H1 (cell line): ENCODE results near the gene DCTN3. TPM values are rescaled to one million over a fixed set of nuclear protein-coding genes. Genes with fewer than 3 reads are reported as not detected.

ENCODE experiments used
- BACH1 ChIP-seq: IDR thresholded peaks from 2 replicates; pipeline ENCODE4 v1.6.1; 2012; ENCODE audit warnings: low read length, improper control_type of control experiment
- CTBP2 ChIP-seq: IDR thresholded peaks from 2 replicates; pipeline ENCODE4 v1.7.0; 2011; ENCODE audit warnings: borderline replicate concordance, mild to moderate bottlenecking, moderate library complexity, mixed read lengths, low read length; ENCODE audit not compliant: insufficient read depth, insufficient read length
- JUND ChIP-seq: IDR thresholded peaks from 2 replicates; pipeline ENCODE4 v1.6.1; 2011; ENCODE audit warnings: mild to moderate bottlenecking, improper control_type of control experiment, low read length
- KDM4A ChIP-seq: IDR thresholded peaks from one replicate; pipeline ENCODE4 v1.7.1; 2012; ENCODE audit warnings: low read depth, mild to moderate bottlenecking, moderate library complexity, low read length, inconsistent platforms; ENCODE audit not compliant: severe bottlenecking
- KDM5A ChIP-seq: fragments of 200-600 bp; IDR thresholded peaks from 2 replicates; pipeline ENCODE4 v1.7.1; 2012; ENCODE audit warnings: mild to moderate bottlenecking, low read length, inconsistent platforms, mixed read lengths
- POLR2AphosphoS5 ChIP-seq: IDR thresholded peaks from 2 replicates; pipeline ENCODE4 v1.6.1; 2011; ENCODE audit warnings: low read depth, low read length
- SP1 ChIP-seq: IDR thresholded peaks from 2 replicates; pipeline ENCODE4 v1.6.1; 2011; ENCODE audit warnings: low read depth, low read length
- TAF7 ChIP-seq: optimal IDR thresholded peaks from 2 replicates; pipeline ENCODE3; 2011; ENCODE audit warnings: low read depth, mild to moderate bottlenecking, inconsistent platforms, low read length, moderate library complexity, borderline replicate concordance
- YY1 ChIP-seq: IDR thresholded peaks from 2 replicates; pipeline ENCODE4 v1.6.1; 2011; ENCODE audit warnings: low read depth, mild to moderate bottlenecking, low read length
- polyA plus RNA-seq, 7 experiments: library from polyadenylated mRNA; depleted of rRNA in 3 of 7; stranded (reverse) in 5 of 7; unstranded in 2 of 7; fragments of >200 nt in 5 of 7; fragments of 200-250 nt in 2 of 7; gene quantifications; 1 replicate in 5 of 7; 2 replicates in 1 of 7; 4 replicates in 1 of 7; pipeline versions ENCODE4 v1.2.1 to v1.2.3, GENCODE V29; 2011 to 2013; ENCODE audit warnings: missing spikeins in 2 of 7, mixed read lengths in 2 of 7
- total RNA-seq: library from RNA; stranded (reverse); fragmentation: NEBNext Ultra II Directional; extraction: Animal tissue kit (Norgen Biotek cat#: 25700); gene quantifications from 2 replicates; pipeline ENCODE4 v1.2.1, GENCODE V29; 2021
- TF ChIP-seq, protein P1 (sequence below): fragments of 300-600 bp; sonication (generic); IDR thresholded peaks from 2 replicates; pipeline ENCODE4 v1.7.1; 2012; ENCODE audit warnings: low read length, moderate library complexity, mild to moderate bottlenecking, inconsistent platforms; ENCODE audit not compliant: insufficient replicate concordance

The DCTN3 gene
- total and polyA plus RNA-seq, 2 of the 8 experiments (the other 6 are each of a cell fraction or from before 2014, with no cell fraction given): 25.6 to 39.2 TPM

- TF ChIP-seq, protein P1, sequence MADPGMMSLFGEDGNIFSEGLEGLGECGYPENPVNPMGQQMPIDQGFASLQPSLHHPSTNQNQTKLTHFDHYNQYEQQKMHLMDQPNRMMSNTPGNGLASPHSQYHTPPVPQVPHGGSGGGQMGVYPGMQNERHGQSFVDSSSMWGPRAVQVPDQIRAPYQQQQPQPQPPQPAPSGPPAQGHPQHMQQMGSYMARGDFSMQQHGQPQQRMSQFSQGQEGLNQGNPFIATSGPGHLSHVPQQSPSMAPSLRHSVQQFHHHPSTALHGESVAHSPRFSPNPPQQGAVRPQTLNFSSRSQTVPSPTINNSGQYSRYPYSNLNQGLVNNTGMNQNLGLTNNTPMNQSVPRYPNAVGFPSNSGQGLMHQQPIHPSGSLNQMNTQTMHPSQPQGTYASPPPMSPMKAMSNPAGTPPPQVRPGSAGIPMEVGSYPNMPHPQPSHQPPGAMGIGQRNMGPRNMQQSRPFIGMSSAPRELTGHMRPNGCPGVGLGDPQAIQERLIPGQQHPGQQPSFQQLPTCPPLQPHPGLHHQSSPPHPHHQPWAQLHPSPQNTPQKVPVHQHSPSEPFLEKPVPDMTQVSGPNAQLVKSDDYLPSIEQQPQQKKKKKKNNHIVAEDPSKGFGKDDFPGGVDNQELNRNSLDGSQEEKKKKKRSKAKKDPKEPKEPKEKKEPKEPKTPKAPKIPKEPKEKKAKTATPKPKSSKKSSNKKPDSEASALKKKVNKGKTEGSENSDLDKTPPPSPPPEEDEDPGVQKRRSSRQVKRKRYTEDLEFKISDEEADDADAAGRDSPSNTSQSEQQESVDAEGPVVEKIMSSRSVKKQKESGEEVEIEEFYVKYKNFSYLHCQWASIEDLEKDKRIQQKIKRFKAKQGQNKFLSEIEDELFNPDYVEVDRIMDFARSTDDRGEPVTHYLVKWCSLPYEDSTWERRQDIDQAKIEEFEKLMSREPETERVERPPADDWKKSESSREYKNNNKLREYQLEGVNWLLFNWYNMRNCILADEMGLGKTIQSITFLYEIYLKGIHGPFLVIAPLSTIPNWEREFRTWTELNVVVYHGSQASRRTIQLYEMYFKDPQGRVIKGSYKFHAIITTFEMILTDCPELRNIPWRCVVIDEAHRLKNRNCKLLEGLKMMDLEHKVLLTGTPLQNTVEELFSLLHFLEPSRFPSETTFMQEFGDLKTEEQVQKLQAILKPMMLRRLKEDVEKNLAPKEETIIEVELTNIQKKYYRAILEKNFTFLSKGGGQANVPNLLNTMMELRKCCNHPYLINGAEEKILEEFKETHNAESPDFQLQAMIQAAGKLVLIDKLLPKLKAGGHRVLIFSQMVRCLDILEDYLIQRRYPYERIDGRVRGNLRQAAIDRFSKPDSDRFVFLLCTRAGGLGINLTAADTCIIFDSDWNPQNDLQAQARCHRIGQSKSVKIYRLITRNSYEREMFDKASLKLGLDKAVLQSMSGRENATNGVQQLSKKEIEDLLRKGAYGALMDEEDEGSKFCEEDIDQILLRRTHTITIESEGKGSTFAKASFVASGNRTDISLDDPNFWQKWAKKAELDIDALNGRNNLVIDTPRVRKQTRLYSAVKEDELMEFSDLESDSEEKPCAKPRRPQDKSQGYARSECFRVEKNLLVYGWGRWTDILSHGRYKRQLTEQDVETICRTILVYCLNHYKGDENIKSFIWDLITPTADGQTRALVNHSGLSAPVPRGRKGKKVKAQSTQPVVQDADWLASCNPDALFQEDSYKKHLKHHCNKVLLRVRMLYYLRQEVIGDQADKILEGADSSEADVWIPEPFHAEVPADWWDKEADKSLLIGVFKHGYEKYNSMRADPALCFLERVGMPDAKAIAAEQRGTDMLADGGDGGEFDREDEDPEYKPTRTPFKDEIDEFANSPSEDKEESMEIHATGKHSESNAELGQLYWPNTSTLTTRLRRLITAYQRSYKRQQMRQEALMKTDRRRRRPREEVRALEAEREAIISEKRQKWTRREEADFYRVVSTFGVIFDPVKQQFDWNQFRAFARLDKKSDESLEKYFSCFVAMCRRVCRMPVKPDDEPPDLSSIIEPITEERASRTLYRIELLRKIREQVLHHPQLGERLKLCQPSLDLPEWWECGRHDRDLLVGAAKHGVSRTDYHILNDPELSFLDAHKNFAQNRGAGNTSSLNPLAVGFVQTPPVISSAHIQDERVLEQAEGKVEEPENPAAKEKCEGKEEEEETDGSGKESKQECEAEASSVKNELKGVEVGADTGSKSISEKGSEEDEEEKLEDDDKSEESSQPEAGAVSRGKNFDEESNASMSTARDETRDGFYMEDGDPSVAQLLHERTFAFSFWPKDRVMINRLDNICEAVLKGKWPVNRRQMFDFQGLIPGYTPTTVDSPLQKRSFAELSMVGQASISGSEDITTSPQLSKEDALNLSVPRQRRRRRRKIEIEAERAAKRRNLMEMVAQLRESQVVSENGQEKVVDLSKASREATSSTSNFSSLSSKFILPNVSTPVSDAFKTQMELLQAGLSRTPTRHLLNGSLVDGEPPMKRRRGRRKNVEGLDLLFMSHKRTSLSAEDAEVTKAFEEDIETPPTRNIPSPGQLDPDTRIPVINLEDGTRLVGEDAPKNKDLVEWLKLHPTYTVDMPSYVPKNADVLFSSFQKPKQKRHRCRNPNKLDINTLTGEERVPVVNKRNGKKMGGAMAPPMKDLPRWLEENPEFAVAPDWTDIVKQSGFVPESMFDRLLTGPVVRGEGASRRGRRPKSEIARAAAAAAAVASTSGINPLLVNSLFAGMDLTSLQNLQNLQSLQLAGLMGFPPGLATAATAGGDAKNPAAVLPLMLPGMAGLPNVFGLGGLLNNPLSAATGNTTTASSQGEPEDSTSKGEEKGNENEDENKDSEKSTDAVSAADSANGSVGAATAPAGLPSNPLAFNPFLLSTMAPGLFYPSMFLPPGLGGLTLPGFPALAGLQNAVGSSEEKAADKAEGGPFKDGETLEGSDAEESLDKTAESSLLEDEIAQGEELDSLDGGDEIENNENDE: no peak
- TF ChIP-seq TAF7 (peak; percentile 44), JUND (peak; percentile 84), KDM5A (no peak), YY1 (no peak), BACH1 (no peak; the same call in 1 of the 2 replicates), KDM4A (peak; percentile 99), SP1 (peak; percentile 72; the same call in 1 of the 2 replicates), POLR2AphosphoS5 (no peak; the same call in 1 of the 2 replicates), CTBP2 (peak; percentile 67)
These were observed 17.3 kb upstream of the DCTN3 start, which contains the start of gene SIGMAR1 (continued) for GRCh38 chr9:34637356-34638137.
